ENCODE data around the gene DNAJC18.

Gene DNAJC18

GRCh38 chr5:139386050-139386438 lies 53.3 kb downstream of the DNAJC18 start:
- DNase-seq: no peak

- DNase-seq: no peak
Observed at GRCh38 chr5:139385061-139386049, 54.0 kb downstream of the DNAJC18 start.

GRCh38 chr5:139384591-139385051 lies 54.7 kb downstream of the DNAJC18 start:
- no peak for DNase-seq

- DNase-seq: no peak
Observed at GRCh38 chr5:139383993-139384590, 55.2 kb downstream of the DNAJC18 start.

GRCh38 chr5:139383275-139383992 lies 55.9 kb downstream of the DNAJC18 start, which contains the start of gene SLC23A1:
Gene SLC23A1, minus strand, starts transcription at chr5:139383297. Its CDS starts 44 bp downstream, at chr5:139383253.
- DNase-seq: no peak

- DNase-seq: no peak
Observed at GRCh38 chr5:139382807-139383206, 56.5 kb downstream of the DNAJC18 start.

- DNase-seq: no peak
Observed at GRCh38 chr5:139381837-139382761, 57.2 kb downstream of the DNAJC18 start.

- no peak for DNase-seq
Observed at GRCh38 chr5:139379626-139380449, 59.5 kb downstream of the DNAJC18 start.

GRCh38 chr5:139378941-139379361 lies 60.4 kb downstream of the DNAJC18 start:
- DNase-seq: no peak

- DNase-seq: no peak
Observed at GRCh38 chr5:139378101-139378825, 61.1 kb downstream of the DNAJC18 start.

GRCh38 chr5:139377226-139377625 lies 62.1 kb downstream of the DNAJC18 start:
- no peak for DNase-seq

- no peak for DNase-seq
Observed at GRCh38 chr5:139376364-139376763, 63.0 kb downstream of the DNAJC18 start.

- DNase-seq: no peak
Observed at GRCh38 chr5:139374909-139375308, 64.4 kb downstream of the DNAJC18 start.

- DNase-seq: no peak
Observed at GRCh38 chr5:139371482-139372435, 67.6 kb downstream of the DNAJC18 start.

GRCh38 chr5:139369181-139369580 lies 70.1 kb downstream of the DNAJC18 start:
- DNase-seq: no peak

- DNase-seq: no peak
Observed at GRCh38 chr5:139368613-139369012, 70.7 kb downstream of the DNAJC18 start.

GRCh38 chr5:139364466-139364865 lies 74.9 kb downstream of the DNAJC18 start:
- no peak for DNase-seq

GRCh38 chr5:139363937-139364336 lies 75.4 kb downstream of the DNAJC18 start:
- no peak for DNase-seq

GRCh38 chr5:139361835-139362429 lies 77.4 kb downstream of the DNAJC18 start:
- DNase-seq: no peak

Data from cerebellar nuclear complex (tissue), 1 donor.